ENCODE data around the gene KLF11.

The KLF11 gene

GRCh38 chr2:10043906-10044601 is 704 bp downstream of the KLF11 start:
- Histone ChIP-seq H3K9me3 (ENCODE audit: control insufficient read depth in 2 of 2, low read length in 2 of 2) (no peaks in the 10 kb centered on the region), H3K27me3 (ENCODE audit: control insufficient read depth in 1 of 2, insufficient read depth in 2 of 2, low read length in 2 of 2) (no peaks in the 10 kb centered on the region), H3K36me3 (ENCODE audit: control insufficient read depth in 2 of 2, insufficient read depth in 2 of 2, low read length in 2 of 2) (peaks cover 10 to 20% of the 10 kb centered on the region in 2 donors), H3K4me3 (ENCODE audit: low read length in 2 of 2) (peak overlapping the region; percentile 64 to 78), H3K27ac (ENCODE audit: low read length) (peak overlapping the region; percentile 86), H3K9ac (ENCODE audit: low read length in 2 of 2) (peak overlapping the region; percentile 70 to 76), H3K4me1 (ENCODE audit: control insufficient read depth, insufficient read depth, low read length) (peaks cover 69% of the 10 kb centered on the region)

- H3K36me3 ChIP-seq (ENCODE audit: control insufficient read depth in 2 of 2, insufficient read depth in 2 of 2, low read length in 2 of 2) = peaks cover 14 to 28% of the 10 kb centered on the region in 2 donors
- H3K4me3 ChIP-seq (ENCODE audit: low read length in 2 of 2) = peak overlapping the region in 1 of 2 donors; percentile 44
- peak overlapping the region; percentile 86 for H3K27ac ChIP-seq (ENCODE audit: low read length)
- no peaks in the 10 kb centered on the region for H3K27me3 ChIP-seq (ENCODE audit: control insufficient read depth in 1 of 2, insufficient read depth in 2 of 2, low read length in 2 of 2)
- no peak overlapping the region for H3K9ac ChIP-seq (ENCODE audit: low read length in 2 of 2)
- H3K4me1 ChIP-seq (ENCODE audit: control insufficient read depth, insufficient read depth, low read length) = peaks cover 63% of the 10 kb centered on the region
- H3K9me3 ChIP-seq (ENCODE audit: control insufficient read depth in 2 of 2, low read length in 2 of 2) = no peaks in the 10 kb centered on the region
Observed at GRCh38 chr2:10045561-10046355, 2.4 kb downstream of the KLF11 start.

- Histone ChIP-seq H3K4me1 (ENCODE audit: control insufficient read depth, insufficient read depth, low read length) (peaks cover 52% of the 10 kb centered on the region), H3K9ac (ENCODE audit: low read length in 2 of 2) (peak overlapping the region in 1 of 2 donors; percentile 29), H3K4me3 (ENCODE audit: low read length in 2 of 2) (no peak overlapping the region), H3K27me3 (ENCODE audit: control insufficient read depth in 1 of 2, insufficient read depth in 2 of 2, low read length in 2 of 2) (no peaks in the 10 kb centered on the region), H3K27ac (ENCODE audit: low read length) (peak overlapping the region; percentile 41), H3K9me3 (ENCODE audit: control insufficient read depth in 2 of 2, low read length in 2 of 2) (no peaks in the 10 kb centered on the region), H3K36me3 (ENCODE audit: control insufficient read depth in 2 of 2, insufficient read depth in 2 of 2, low read length in 2 of 2) (peaks cover 14 to 28% of the 10 kb centered on the region in 2 donors)
Observed at GRCh38 chr2:10046931-10047330, 3.6 kb downstream of the KLF11 start.

GRCh38 chr2:10047616-10048500 is 4.5 kb downstream of the KLF11 start:
- Histone ChIP-seq H3K27ac (ENCODE audit: low read length) (peak overlapping the region; percentile 41), H3K9me3 (ENCODE audit: control insufficient read depth in 2 of 2, low read length in 2 of 2) (no peaks in the 10 kb centered on the region), H3K36me3 (ENCODE audit: control insufficient read depth in 2 of 2, insufficient read depth in 2 of 2, low read length in 2 of 2) (peaks cover 21 to 33% of the 10 kb centered on the region in 2 donors), H3K4me3 (ENCODE audit: low read length in 2 of 2) (peak overlapping the region in 1 of 2 donors; percentile 47), H3K9ac (ENCODE audit: low read length in 2 of 2) (peak overlapping the region in 1 of 2 donors; percentile 29), H3K4me1 (ENCODE audit: control insufficient read depth, insufficient read depth, low read length) (peaks cover 45% of the 10 kb centered on the region), H3K27me3 (ENCODE audit: control insufficient read depth in 1 of 2, insufficient read depth in 2 of 2, low read length in 2 of 2) (no peaks in the 10 kb centered on the region)

GRCh38 chr2:10048501-10049171 is 5.3 kb downstream of the KLF11 start:
- H3K36me3 ChIP-seq (ENCODE audit: control insufficient read depth in 2 of 2, insufficient read depth in 2 of 2, low read length in 2 of 2) = peaks cover 27 to 33% of the 10 kb centered on the region in 2 donors
- H3K4me3 ChIP-seq (ENCODE audit: low read length in 2 of 2) = peak overlapping the region in 1 of 2 donors; percentile 47
- no peaks in the 10 kb centered on the region for H3K9me3 ChIP-seq (ENCODE audit: control insufficient read depth in 2 of 2, low read length in 2 of 2)
- peak overlapping the region; percentile 41 for H3K27ac ChIP-seq (ENCODE audit: low read length)
- peaks cover 45% of the 10 kb centered on the region for H3K4me1 ChIP-seq (ENCODE audit: control insufficient read depth, insufficient read depth, low read length)
- no peaks in the 10 kb centered on the region for H3K27me3 ChIP-seq (ENCODE audit: control insufficient read depth in 1 of 2, insufficient read depth in 2 of 2, low read length in 2 of 2)
- no peak overlapping the region for H3K9ac ChIP-seq (ENCODE audit: low read length in 2 of 2)

GRCh38 chr2:10052216-10052615 is 8.9 kb downstream of the KLF11 start:
- peaks cover 29% of the 10 kb centered on the region for H3K4me1 ChIP-seq (ENCODE audit: control insufficient read depth, insufficient read depth, low read length)
- no peaks in the 10 kb centered on the region for H3K9me3 ChIP-seq (ENCODE audit: control insufficient read depth in 2 of 2, low read length in 2 of 2)
- H3K36me3 ChIP-seq (ENCODE audit: control insufficient read depth in 2 of 2, insufficient read depth in 2 of 2, low read length in 2 of 2) = peaks cover 31 to 39% of the 10 kb centered on the region in 2 donors
- H3K27me3 ChIP-seq (ENCODE audit: control insufficient read depth in 1 of 2, insufficient read depth in 2 of 2, low read length in 2 of 2) = no peaks in the 10 kb centered on the region
- H3K9ac ChIP-seq (ENCODE audit: low read length in 2 of 2) = no peak overlapping the region
- no peak overlapping the region for H3K27ac ChIP-seq (ENCODE audit: low read length)
- H3K4me3 ChIP-seq (ENCODE audit: low read length in 2 of 2) = no peak overlapping the region

- peaks cover 28% of the 10 kb centered on the region for H3K4me1 ChIP-seq (ENCODE audit: control insufficient read depth, insufficient read depth, low read length)
- no peaks in the 10 kb centered on the region for H3K9me3 ChIP-seq (ENCODE audit: control insufficient read depth in 2 of 2, low read length in 2 of 2)
- no peak overlapping the region for H3K4me3 ChIP-seq (ENCODE audit: low read length in 2 of 2)
- H3K27me3 ChIP-seq (ENCODE audit: control insufficient read depth in 1 of 2, insufficient read depth in 2 of 2, low read length in 2 of 2) = no peaks in the 10 kb centered on the region
- H3K27ac ChIP-seq (ENCODE audit: low read length) = no peak overlapping the region
- peaks cover 25 to 28% of the 10 kb centered on the region in 2 donors for H3K36me3 ChIP-seq (ENCODE audit: control insufficient read depth in 2 of 2, insufficient read depth in 2 of 2, low read length in 2 of 2)
- no peak overlapping the region for H3K9ac ChIP-seq (ENCODE audit: low read length in 2 of 2)
Observed at GRCh38 chr2:10053351-10053750, 10.0 kb downstream of the KLF11 start.

GRCh38 chr2:10054424-10054823 is 11.1 kb downstream of the KLF11 start:
- Histone ChIP-seq H3K27ac (ENCODE audit: low read length) (no peak overlapping the region), H3K4me3 (ENCODE audit: low read length in 2 of 2) (no peak overlapping the region), H3K27me3 (ENCODE audit: control insufficient read depth in 1 of 2, insufficient read depth in 2 of 2, low read length in 2 of 2) (no peaks in the 10 kb centered on the region), H3K4me1 (ENCODE audit: control insufficient read depth, insufficient read depth, low read length) (peaks cover 21% of the 10 kb centered on the region), H3K9me3 (ENCODE audit: control insufficient read depth in 2 of 2, low read length in 2 of 2) (no peaks in the 10 kb centered on the region), H3K36me3 (ENCODE audit: control insufficient read depth in 2 of 2, insufficient read depth in 2 of 2, low read length in 2 of 2) (peaks cover 18 to 23% of the 10 kb centered on the region in 2 donors), H3K9ac (ENCODE audit: low read length in 2 of 2) (no peak overlapping the region)

- Histone ChIP-seq H3K36me3 (ENCODE audit: control insufficient read depth in 2 of 2, insufficient read depth in 2 of 2, low read length in 2 of 2) (peaks cover 17 to 18% of the 10 kb centered on the region in 2 donors), H3K9me3 (ENCODE audit: control insufficient read depth in 2 of 2, low read length in 2 of 2) (no peaks in the 10 kb centered on the region), H3K4me1 (ENCODE audit: control insufficient read depth, insufficient read depth, low read length) (peaks cover 19% of the 10 kb centered on the region), H3K4me3 (ENCODE audit: low read length in 2 of 2) (no peak overlapping the region), H3K27me3 (ENCODE audit: control insufficient read depth in 1 of 2, insufficient read depth in 2 of 2, low read length in 2 of 2) (no peaks in the 10 kb centered on the region), H3K9ac (ENCODE audit: low read length in 2 of 2) (no peak overlapping the region), H3K27ac (ENCODE audit: low read length) (no peak overlapping the region)
Observed at GRCh38 chr2:10054976-10055375, 11.6 kb downstream of the KLF11 start.

GRCh38 chr2:10056439-10056838 is 13.1 kb downstream of the KLF11 start:
- H3K27me3 ChIP-seq (ENCODE audit: control insufficient read depth in 1 of 2, insufficient read depth in 2 of 2, low read length in 2 of 2) = no peaks in the 10 kb centered on the region
- H3K4me3 ChIP-seq (ENCODE audit: low read length in 2 of 2) = no peak overlapping the region
- no peak overlapping the region for H3K27ac ChIP-seq (ENCODE audit: low read length)
- no peaks in the 10 kb centered on the region for H3K9me3 ChIP-seq (ENCODE audit: control insufficient read depth in 2 of 2, low read length in 2 of 2)
- H3K36me3 ChIP-seq (ENCODE audit: control insufficient read depth in 2 of 2, insufficient read depth in 2 of 2, low read length in 2 of 2) = peaks cover 17% of the 10 kb centered on the region in 2 donors
- H3K4me1 ChIP-seq (ENCODE audit: control insufficient read depth, insufficient read depth, low read length) = peaks cover 26% of the 10 kb centered on the region
- no peak overlapping the region for H3K9ac ChIP-seq (ENCODE audit: low read length in 2 of 2)

All from stomach smooth muscle (tissue), 2 donors.